ENCODE measurements around the gene PDGFRB. TPM values are rescaled to one million over a fixed set of nuclear protein-coding genes. Genes with fewer than 3 reads are reported as not detected.

Gene PDGFRB
- polyA plus RNA-seq, 1 donor from 2014 or later = not detected

- Histone ChIP-seq H3F3A (ENCODE audit: insufficient read depth, low read length, poor library complexity, severe bottlenecking) (no peaks in the 10 kb centered on the region), H3K9me3 (ENCODE audit: low read length) (no peaks in the 10 kb centered on the region), H3K9me2 (ENCODE audit: insufficient read depth, low read length) (no peaks in the 10 kb centered on the region), H3K27ac (ENCODE audit: low read length) (no peak overlapping the region), H3K4me2 (ENCODE audit: low read length) (no peak overlapping the region), H3K79me2 (replicated peaks; ENCODE audit: insufficient read depth, low read length) (no peaks in the 10 kb centered on the region), H2AFZ (ENCODE audit: low read depth, low read length) (no peak overlapping the region), H3K27me3 (ENCODE audit: insufficient read depth, low read depth, low read length) (no peaks in the 10 kb centered on the region), H3K4me3 (ENCODE audit: low read length) (no peak overlapping the region), H3K9ac (ENCODE audit: low read length) (no peak overlapping the region), H4K20me1 (ENCODE audit: insufficient read depth) (no peaks in the 10 kb centered on the region), H3K36me3 (ENCODE audit: insufficient read depth, low read length) (no peaks in the 10 kb centered on the region)
- no peak for TF ChIP-seq EZH2 (IDR thresholded peaks at IDR 0.05; ENCODE audit: borderline replicate concordance, insufficient read depth, low read length, poor library complexity, severe bottlenecking)
- no peak for TF ChIP-seq RAD21 (conservative IDR thresholded peaks at IDR 0.05)
- no peak for TF ChIP-seq EP300 (conservative IDR thresholded peaks at IDR 0.05; ENCODE audit: poor library complexity, severe bottlenecking)
- no peak for TF ChIP-seq REST (IDR thresholded peaks at IDR 0.05; ENCODE audit: borderline replicate concordance)
- no peak for TF ChIP-seq POLR2AphosphoS5 (IDR thresholded peaks at IDR 0.05)
- TF ChIP-seq SMC3 (conservative IDR thresholded peaks at IDR 0.05; ENCODE audit: poor library complexity) = no peak
- TF ChIP-seq, protein P1, sequence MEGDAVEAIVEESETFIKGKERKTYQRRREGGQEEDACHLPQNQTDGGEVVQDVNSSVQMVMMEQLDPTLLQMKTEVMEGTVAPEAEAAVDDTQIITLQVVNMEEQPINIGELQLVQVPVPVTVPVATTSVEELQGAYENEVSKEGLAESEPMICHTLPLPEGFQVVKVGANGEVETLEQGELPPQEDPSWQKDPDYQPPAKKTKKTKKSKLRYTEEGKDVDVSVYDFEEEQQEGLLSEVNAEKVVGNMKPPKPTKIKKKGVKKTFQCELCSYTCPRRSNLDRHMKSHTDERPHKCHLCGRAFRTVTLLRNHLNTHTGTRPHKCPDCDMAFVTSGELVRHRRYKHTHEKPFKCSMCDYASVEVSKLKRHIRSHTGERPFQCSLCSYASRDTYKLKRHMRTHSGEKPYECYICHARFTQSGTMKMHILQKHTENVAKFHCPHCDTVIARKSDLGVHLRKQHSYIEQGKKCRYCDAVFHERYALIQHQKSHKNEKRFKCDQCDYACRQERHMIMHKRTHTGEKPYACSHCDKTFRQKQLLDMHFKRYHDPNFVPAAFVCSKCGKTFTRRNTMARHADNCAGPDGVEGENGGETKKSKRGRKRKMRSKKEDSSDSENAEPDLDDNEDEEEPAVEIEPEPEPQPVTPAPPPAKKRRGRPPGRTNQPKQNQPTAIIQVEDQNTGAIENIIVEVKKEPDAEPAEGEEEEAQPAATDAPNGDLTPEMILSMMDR (IDR thresholded peaks at IDR 0.05; ENCODE audit: poor library complexity, severe bottlenecking) = no peak
- TF ChIP-seq MXI1 (conservative IDR thresholded peaks at IDR 0.05; ENCODE audit: poor library complexity, severe bottlenecking) = no peak
- no peak for TF ChIP-seq TAF1 (IDR thresholded peaks at IDR 0.05; ENCODE audit: low read depth)
Measured at GRCh38 chr5:150181766-150182545, 26.3 kb upstream of the PDGFRB start.

DNA sequence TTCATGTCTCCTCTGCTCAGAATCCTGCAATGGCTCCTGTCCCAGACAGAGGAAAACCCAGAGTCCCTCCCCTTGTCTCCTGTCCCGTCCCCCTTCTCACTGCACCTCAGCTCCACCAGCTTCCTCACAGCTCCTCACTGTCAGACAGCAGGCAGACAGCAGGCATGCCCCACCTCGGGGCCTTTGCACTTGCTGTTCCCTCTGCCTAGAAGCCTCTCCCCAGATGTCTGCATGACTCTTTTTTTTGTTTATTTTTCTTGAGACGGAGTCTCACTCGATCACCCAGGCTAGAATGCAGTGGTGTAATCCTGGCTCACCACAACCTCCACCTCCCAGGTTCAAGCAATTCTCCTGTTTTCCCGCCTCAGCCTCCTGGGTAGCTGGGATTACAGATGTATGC, 25.4 kb upstream of the PDGFRB start:
- TF ChIP-seq MXI1 (conservative IDR thresholded peaks at IDR 0.05; ENCODE audit: poor library complexity, severe bottlenecking) (no peak), EZH2 (IDR thresholded peaks at IDR 0.05; ENCODE audit: borderline replicate concordance, insufficient read depth, low read length, poor library complexity, severe bottlenecking) (no peak), POLR2AphosphoS5 (IDR thresholded peaks at IDR 0.05) (no peak), EP300 (conservative IDR thresholded peaks at IDR 0.05; ENCODE audit: poor library complexity, severe bottlenecking) (no peak), SMC3 (conservative IDR thresholded peaks at IDR 0.05; ENCODE audit: poor library complexity) (no peak), RAD21 (conservative IDR thresholded peaks at IDR 0.05) (no peak), TAF1 (IDR thresholded peaks at IDR 0.05; ENCODE audit: low read depth) (no peak), REST (IDR thresholded peaks at IDR 0.05; ENCODE audit: borderline replicate concordance) (no peak)
- TF ChIP-seq, protein P1 (IDR thresholded peaks at IDR 0.05; ENCODE audit: poor library complexity, severe bottlenecking) = no peak
- Histone ChIP-seq H2AFZ (ENCODE audit: low read depth, low read length) (no peak overlapping the region), H4K20me1 (ENCODE audit: insufficient read depth) (no peaks in the 10 kb centered on the region), H3K4me3 (ENCODE audit: low read length) (no peak overlapping the region), H3K27me3 (ENCODE audit: insufficient read depth, low read depth, low read length) (no peaks in the 10 kb centered on the region), H3F3A (ENCODE audit: insufficient read depth, low read length, poor library complexity, severe bottlenecking) (no peaks in the 10 kb centered on the region), H3K36me3 (ENCODE audit: insufficient read depth, low read length) (no peaks in the 10 kb centered on the region), H3K9me3 (ENCODE audit: low read length) (no peaks in the 10 kb centered on the region), H3K4me2 (ENCODE audit: low read length) (no peak overlapping the region), H3K27ac (ENCODE audit: low read length) (no peak overlapping the region), H3K9ac (ENCODE audit: low read length) (no peak overlapping the region), H3K79me2 (replicated peaks; ENCODE audit: insufficient read depth, low read length) (no peaks in the 10 kb centered on the region), H3K9me2 (ENCODE audit: insufficient read depth, low read length) (no peaks in the 10 kb centered on the region)

Data from neural cell (in vitro differentiated cells).